Lower lobe of right lung (tissue), 2 donors: Measurements from ENCODE around the gene TSKS. TPM values are rescaled to one million over a fixed set of nuclear protein-coding genes. Genes with fewer than 3 reads are reported as not detected.

Experiments
- ATAC-seq, 2 donors: fragments of 200-7000 bp; cut with Tn5 transposase; one replicate each; pipeline ENCODE4 v1.9.1; 2020 to 2022; ENCODE audit warnings: mild to moderate bottlenecking in 2 of 2, moderate library complexity in 2 of 2
- DNase-seq: peaks from one replicate; pipeline ENCODE4 v3.0.0-alpha.2; 2020
- H3K27ac ChIP-seq: fragments of 200-600 bp; one replicate; pipeline ENCODE4 v1.8.0; 2022
- H3K27me3 ChIP-seq: fragments of 200-600 bp; one replicate; pipeline ENCODE4 v1.8.0; 2022; ENCODE audit warnings: low read depth
- H3K36me3 ChIP-seq: fragments of 200-600 bp; one replicate; pipeline ENCODE4 v1.8.0; 2022; ENCODE audit warnings: mild to moderate bottlenecking
- H3K4me1 ChIP-seq: fragments of 200-600 bp; one replicate; pipeline ENCODE4 v1.8.0; 2022
- H3K4me3 ChIP-seq: fragments of 200-600 bp; one replicate; pipeline ENCODE4 v1.8.0; 2022; ENCODE audit warnings: mild to moderate bottlenecking
- H3K9me3 ChIP-seq: fragments of 200-600 bp; one replicate; pipeline ENCODE4 v1.8.0; 2022
- intact Hi-C: fragments of 100-400 bp; cut with DNase I; formaldehyde crosslinking; loops from one replicate; pipeline ENCODE4 v1.11.0; 2022
- total RNA-seq: library from RNA; stranded (reverse); fragmentation: NEBNext Ultra II Directional; extraction: Animal tissue kit (Norgen Biotek cat#: 25700); gene quantifications from one replicate; pipeline ENCODE4 v1.2.1, GENCODE V29; 2021
- TF ChIP-seq, protein P1 (sequence below): fragments of 200-600 bp; IDR thresholded peaks from one replicate; pipeline ENCODE4 v1.8.0; 2022; ENCODE audit warnings: antibody characterized with exemption, mild to moderate bottlenecking
- donor health status: DM: no; HTN: yes; CAD: no; lungs with severe emphysema.

Gene TSKS
- total RNA-seq, 1 donor from 2014 or later, result 1.2 TPM

- Histone ChIP-seq H3K27me3 (no peaks in the 10 kb centered on the region), H3K4me1 (peaks cover 23% of the 10 kb centered on the region), H3K9me3 (no peaks in the 10 kb centered on the region), H3K4me3 (peak overlapping the region; percentile 91), H3K27ac (peak overlapping the region; percentile 84), H3K36me3 (peaks cover 24% of the 10 kb centered on the region)
- ATAC-seq (peak; percentile 84 to 88), DNase-seq (peak; percentile 94)
- intact Hi-C loops, result no loop called here
- TF ChIP-seq, protein P1, sequence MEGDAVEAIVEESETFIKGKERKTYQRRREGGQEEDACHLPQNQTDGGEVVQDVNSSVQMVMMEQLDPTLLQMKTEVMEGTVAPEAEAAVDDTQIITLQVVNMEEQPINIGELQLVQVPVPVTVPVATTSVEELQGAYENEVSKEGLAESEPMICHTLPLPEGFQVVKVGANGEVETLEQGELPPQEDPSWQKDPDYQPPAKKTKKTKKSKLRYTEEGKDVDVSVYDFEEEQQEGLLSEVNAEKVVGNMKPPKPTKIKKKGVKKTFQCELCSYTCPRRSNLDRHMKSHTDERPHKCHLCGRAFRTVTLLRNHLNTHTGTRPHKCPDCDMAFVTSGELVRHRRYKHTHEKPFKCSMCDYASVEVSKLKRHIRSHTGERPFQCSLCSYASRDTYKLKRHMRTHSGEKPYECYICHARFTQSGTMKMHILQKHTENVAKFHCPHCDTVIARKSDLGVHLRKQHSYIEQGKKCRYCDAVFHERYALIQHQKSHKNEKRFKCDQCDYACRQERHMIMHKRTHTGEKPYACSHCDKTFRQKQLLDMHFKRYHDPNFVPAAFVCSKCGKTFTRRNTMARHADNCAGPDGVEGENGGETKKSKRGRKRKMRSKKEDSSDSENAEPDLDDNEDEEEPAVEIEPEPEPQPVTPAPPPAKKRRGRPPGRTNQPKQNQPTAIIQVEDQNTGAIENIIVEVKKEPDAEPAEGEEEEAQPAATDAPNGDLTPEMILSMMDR, result no peak
Observed at GRCh38 chr19:49808711-49809159, 45.6 kb upstream of the TSKS start.

GRCh38 chr19:49807904-49808675 lies 45.0 kb upstream of the TSKS start:
- intact Hi-C loops, result no loop called here
- Histone ChIP-seq H3K27ac (peak overlapping the region; percentile 84), H3K36me3 (peaks cover 31% of the 10 kb centered on the region), H3K4me3 (peak overlapping the region; percentile 91), H3K9me3 (no peaks in the 10 kb centered on the region), H3K4me1 (peaks cover 23% of the 10 kb centered on the region), H3K27me3 (no peaks in the 10 kb centered on the region)
- DNase-seq (no peak), ATAC-seq (no peak)
- TF ChIP-seq, protein P1, result no peak

DNA sequence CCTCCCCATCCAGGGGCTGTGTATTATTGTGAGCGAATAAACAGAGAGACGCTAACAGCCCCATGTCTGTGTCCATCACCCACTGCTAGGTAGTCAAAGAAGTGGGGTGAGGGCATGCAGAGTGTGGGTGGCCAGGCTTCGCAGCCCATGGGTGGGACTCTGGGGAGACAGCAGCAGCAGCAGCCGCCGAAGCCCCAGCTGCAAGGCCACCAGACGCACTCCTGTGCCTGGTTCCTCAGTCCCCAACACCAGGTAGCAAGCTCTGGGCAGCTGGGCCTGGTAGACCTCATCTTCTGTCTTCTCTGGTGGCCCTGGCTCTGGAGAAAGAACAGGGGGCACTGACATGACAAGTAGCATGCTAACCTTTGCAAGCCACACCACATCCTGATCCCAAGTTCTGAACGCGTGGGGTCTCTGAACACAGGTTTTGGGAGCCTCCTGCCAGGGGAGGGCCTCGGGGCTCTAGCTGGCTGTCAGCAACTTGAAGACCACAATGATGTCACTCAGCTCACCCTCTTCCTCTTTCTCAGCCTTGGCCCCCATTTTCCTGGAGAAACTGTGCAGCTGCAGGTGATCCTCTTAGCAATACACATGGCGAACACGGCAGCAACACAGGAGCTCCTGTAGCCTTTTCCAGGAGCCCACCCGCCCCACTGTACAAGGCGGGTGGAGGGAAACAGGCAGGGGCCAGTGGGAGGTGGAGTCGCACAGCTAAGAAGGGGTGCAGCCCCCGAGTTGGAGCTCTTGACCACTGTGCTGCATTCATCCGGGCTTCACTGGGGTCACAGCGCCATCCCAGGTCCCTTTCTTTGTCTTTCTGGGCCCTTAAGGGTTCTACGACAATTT lies 44.2 kb upstream of the TSKS start:
- TF ChIP-seq, protein P1, result no peak
- Histone ChIP-seq H3K4me1 (peaks cover 16% of the 10 kb centered on the region), H3K27me3 (no peaks in the 10 kb centered on the region), H3K9me3 (no peaks in the 10 kb centered on the region), H3K36me3 (peaks cover 38% of the 10 kb centered on the region), H3K4me3 (no peak overlapping the region), H3K27ac (no peak overlapping the region)
- intact Hi-C loops, result no loop called here
- DNase-seq, result no peak
- ATAC-seq, result no peak

DNA sequence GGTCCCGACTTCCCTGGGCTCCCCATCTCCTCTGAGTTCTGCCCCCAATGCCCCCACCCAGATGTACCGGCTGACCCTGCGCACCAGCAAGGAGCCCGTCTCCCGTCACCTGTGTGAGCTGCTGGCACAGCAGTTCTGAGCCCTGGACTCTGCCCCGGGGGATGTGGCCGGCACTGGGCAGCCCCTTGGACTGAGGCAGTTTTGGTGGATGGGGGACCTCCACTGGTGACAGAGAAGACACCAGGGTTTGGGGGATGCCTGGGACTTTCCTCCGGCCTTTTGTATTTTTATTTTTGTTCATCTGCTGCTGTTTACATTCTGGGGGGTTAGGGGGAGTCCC lies 43.5 kb upstream of the TSKS start:
- H3K27ac ChIP-seq, result no peak overlapping the region

More for the DNA sequence above, 43.5 kb upstream of the TSKS start:
- DNase-seq, result no peak
- intact Hi-C loops, result no loop called here
- Histone ChIP-seq H3K36me3 (peaks cover 45% of the 10 kb centered on the region), H3K9me3 (no peaks in the 10 kb centered on the region), H3K4me1 (peaks cover 14% of the 10 kb centered on the region), H3K4me3 (no peak overlapping the region), H3K27me3 (no peaks in the 10 kb centered on the region)
- TF ChIP-seq, protein P1, result no peak
- ATAC-seq, result no peak
